Measurements from ENCODE around the gene OR5D14. TPM values are rescaled to one million over a fixed set of nuclear protein-coding genes. Genes with fewer than 3 reads are reported as not detected.

The OR5D14 gene
- total RNA-seq (2014; rRNA removed; shearing (Covaris generic)), result not detected in 2 replicates
- polyA plus RNA-seq (2015; cell fraction: cytosol; rRNA removed), result not detected in 2 replicates
- polyA plus RNA-seq (2015; cell fraction: nucleus; rRNA removed), result not detected in 2 replicates

DNA sequence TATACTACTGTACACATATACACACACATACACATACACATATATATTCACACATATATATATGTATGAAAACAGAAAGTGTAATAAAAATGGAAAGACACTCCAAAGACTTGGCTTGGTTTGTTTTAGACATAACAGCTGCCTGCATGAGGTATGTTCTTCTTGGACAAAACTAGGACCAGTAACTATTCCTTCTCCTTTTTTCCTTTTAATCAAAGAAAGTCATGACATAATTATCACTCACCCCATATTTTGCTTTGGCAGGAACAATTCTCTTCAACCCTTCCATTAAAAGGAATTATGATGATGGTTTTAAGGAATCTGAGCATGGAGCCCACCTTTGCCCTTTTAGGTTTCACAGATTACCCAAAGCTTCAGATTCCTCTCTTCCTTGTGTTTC lies at the start of gene OR5D14:
Gene OR5D14 (plus strand): TSS at position 301 of the 400 bp plus-strand sequence. CDS start 0 bp downstream, at position 301.
- no peak for DNase-seq (ENCODE audit: low read depth)

GRCh38 chr11:55773138-55773537 lies 22.2 kb upstream of the OR5D14 start, which contains the start of gene OR5D13:
OR5D13 (plus strand) TSS chr11:55773438; CDS start chr11:55773438, 0 bp downstream.
- DNase-seq (ENCODE audit: low read depth), result no peak

- DNase-seq (ENCODE audit: low read depth), result no peak
These were observed 3.8 kb upstream of the OR5D14 start for GRCh38 chr11:55791606-55792005.

DNA sequence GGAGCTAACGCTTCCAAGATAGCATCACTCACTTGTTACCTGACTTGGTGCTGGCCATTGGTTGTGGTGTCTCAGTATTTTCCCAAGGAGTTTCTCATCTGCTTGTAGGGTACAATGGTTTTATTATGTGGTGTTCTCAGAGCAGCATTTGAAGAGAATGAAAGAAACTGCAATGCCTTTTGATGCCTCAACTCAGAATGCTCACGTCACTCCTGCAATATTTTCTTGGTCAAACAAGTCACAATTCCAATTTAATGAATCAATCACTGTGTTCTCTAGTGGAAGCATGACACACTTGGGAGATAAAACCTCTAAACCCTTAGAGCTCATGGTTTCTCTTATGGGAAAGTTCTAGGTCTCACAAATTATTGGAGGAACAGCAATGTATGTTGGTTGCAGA lies 2.0 kb upstream of the OR5D14 start:
- DNase-seq (ENCODE audit: low read depth), result no peak

DNA sequence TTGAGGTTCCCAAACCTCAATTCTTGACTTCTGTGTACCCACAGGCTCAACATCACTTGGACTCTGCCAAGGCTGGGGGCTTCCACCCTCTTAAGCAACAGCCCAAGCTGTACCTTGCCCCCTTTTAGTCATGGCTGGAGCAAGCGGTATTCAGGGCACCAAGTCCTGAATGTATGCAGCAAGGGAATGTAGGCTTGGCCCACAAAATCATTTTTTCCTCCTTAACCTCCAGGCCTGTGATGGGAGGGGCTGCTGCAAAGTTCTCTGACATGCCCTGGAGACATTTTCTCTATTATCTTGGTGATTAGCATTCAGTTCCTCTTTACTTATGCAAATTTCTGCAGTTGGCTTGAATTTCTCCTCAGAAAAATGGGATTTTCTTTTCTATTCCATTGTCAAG lies 10.9 kb downstream of the OR5D14 start:
- no peak for DNase-seq (ENCODE audit: low read depth)

- no peak for DNase-seq (ENCODE audit: low read depth)
These were observed 15.7 kb downstream of the OR5D14 start, which contains the start of gene OR5L1 for GRCh38 chr11:55811067-55811466. OR5L1 (plus strand) TSS chr11:55811367; CDS start chr11:55811467, 100 bp downstream.

GRCh38 chr11:55819330-55819729 lies 24.0 kb downstream of the OR5D14 start, which contains the start of gene OR5D18:
OR5D18 (plus strand) TSS chr11:55819630; CDS start chr11:55819630, 0 bp downstream.
- no peak for DNase-seq (ENCODE audit: low read depth)

DNA sequence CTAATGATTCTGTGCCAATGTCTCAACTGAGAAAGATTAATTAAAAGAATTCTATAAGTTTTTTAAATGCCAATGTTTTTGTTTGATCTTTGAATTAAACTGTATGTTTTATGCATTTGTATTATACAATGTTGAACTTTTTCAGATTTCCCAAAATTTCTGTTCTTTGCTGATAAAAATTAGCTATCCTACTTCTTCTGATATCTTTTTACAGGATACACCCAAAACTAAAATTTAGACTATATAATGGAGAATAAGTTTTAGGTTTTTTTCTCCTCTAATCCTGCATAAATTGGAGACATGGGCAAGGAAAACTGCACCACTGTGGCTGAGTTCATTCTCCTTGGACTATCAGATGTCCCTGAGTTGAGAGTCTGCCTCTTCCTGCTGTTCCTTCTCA lies 31.6 kb downstream of the OR5D14 start, which contains the start of gene OR5L2:
Gene OR5L2 (plus strand): TSS at position 301 of the 400 bp plus-strand sequence. CDS start 0 bp downstream, at position 301.
- no peak for DNase-seq (ENCODE audit: low read depth)

GRCh38 chr11:55838452-55838851 lies 43.1 kb downstream of the OR5D14 start, which contains the start of gene OR5D16:
OR5D16 (plus strand) TSS chr11:55838752; CDS start chr11:55838752, 0 bp downstream.
- DNase-seq (ENCODE audit: low read depth), result no peak

Other genes with a start within 250 kb of the OR5D14 start
- gene OR4C15, start 241.1 kb upstream of the OR5D14 start, total RNA-seq (2014; rRNA removed; shearing (Covaris generic)), result not detected in 2 replicates
- gene OR4C16, start 223.4 kb upstream of the OR5D14 start, total RNA-seq (2014; rRNA removed; shearing (Covaris generic)), result not detected in 2 replicates
- not detected in 2 replicates for gene OR4C11, start 187.9 kb upstream of the OR5D14 start, total RNA-seq (2014; rRNA removed; shearing (Covaris generic))
- not detected in 2 replicates for gene OR4P4, start 160.4 kb upstream of the OR5D14 start, total RNA-seq (2014; rRNA removed; shearing (Covaris generic))
- gene OR4S2, start 147.2 kb upstream of the OR5D14 start, total RNA-seq (2014; rRNA removed; shearing (Covaris generic)), result not detected in 2 replicates
- 0.10 TPM in 1 of 2 replicates, not detected in the other for gene OR4C6, start 133.4 kb upstream of the OR5D14 start, total RNA-seq (2014; rRNA removed; shearing (Covaris generic))
- gene OR5D13, start 22.1 kb upstream of the OR5D14 start, total RNA-seq (2014; rRNA removed; shearing (Covaris generic)), result not detected in 2 replicates
- gene OR5L1, start 15.8 kb downstream of the OR5D14 start, total RNA-seq (2014; rRNA removed; shearing (Covaris generic)), result not detected in 2 replicates
- gene OR5D18, start 24.1 kb downstream of the OR5D14 start, total RNA-seq (2014; rRNA removed; shearing (Covaris generic)), result not detected in 2 replicates
- not detected in 2 replicates for gene OR5L2, start 31.7 kb downstream of the OR5D14 start, total RNA-seq (2014; rRNA removed; shearing (Covaris generic))
- gene OR5D16, start 43.2 kb downstream of the OR5D14 start, total RNA-seq (2014; rRNA removed; shearing (Covaris generic)), result not detected in 2 replicates
- not detected in 2 replicates for gene TRIM51, start 87.7 kb downstream of the OR5D14 start, total RNA-seq (2014; rRNA removed; shearing (Covaris generic))
- gene OR5W2, start 119.0 kb downstream of the OR5D14 start, total RNA-seq (2014; rRNA removed; shearing (Covaris generic)), result not detected in 2 replicates
- not detected in 2 replicates for gene OR5I1, start 140.8 kb downstream of the OR5D14 start, total RNA-seq (2014; rRNA removed; shearing (Covaris generic))
- gene OR10AG1, start 174.4 kb downstream of the OR5D14 start, total RNA-seq (2014; rRNA removed; shearing (Covaris generic)), result not detected in 2 replicates
- not detected in 2 replicates for gene OR5F1, start 199.1 kb downstream of the OR5D14 start, total RNA-seq (2014; rRNA removed; shearing (Covaris generic))
- not detected in 2 replicates for gene OR5AS1, start 232.1 kb downstream of the OR5D14 start, total RNA-seq (2014; rRNA removed; shearing (Covaris generic))

All from HT1080 (cell line).